Kasumi-1 (cell line): ENCODE data around the gene TSPAN16.

Source experiments
- DNase-seq, 2 experiments: peaks; one replicate each; lab custom pipeline; 2025; lab: John Stamatoyannopoulos, UW

TSPAN16 gene

DNA sequence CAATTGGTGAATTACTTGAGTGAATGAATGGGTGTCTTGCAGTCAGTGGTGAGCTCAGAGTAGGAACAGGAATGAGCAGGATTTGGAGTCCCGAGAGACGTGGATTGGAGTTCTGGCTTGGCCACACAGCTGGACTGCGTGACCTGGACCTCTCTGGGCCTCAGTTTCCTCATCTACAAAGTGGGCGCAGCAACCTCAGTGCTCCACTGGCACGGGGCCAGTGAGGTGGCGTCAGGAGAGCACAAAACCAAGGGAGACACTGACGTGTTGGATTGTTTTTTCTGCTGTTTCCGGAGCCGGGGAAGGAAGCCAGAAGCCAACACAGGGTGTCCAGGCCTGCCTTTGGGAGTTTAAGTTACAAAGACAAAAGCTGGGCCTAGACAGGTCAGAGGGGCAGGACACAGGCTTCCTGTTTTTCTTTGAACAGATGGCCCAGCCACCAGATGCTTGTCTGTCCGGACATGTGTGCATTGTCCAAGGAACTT is 27.1 kb upstream of the TSPAN16 start:
- DNase-seq, result peak; percentile 64

DNA sequence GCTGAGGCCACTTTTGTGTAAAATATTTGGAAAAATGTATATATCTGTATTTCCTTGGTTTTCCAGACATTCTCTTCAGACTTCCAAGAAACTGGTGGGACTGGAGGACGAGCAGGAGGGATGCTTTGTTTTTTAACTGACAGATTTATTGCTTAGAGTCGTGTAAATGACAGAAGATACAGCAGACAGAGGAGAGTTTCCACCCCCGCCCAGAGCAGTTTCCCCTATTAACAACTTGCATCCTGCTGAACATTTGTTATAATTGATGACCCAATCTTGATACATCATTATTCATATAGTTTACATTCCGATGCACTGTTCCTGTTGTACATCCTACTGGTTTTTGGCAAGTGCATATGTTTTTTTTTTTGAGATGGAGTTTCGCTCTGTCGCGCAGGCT is 26.6 kb upstream of the TSPAN16 start:
- peak in 1 of 2 experiments; percentile 25 for DNase-seq

DNA sequence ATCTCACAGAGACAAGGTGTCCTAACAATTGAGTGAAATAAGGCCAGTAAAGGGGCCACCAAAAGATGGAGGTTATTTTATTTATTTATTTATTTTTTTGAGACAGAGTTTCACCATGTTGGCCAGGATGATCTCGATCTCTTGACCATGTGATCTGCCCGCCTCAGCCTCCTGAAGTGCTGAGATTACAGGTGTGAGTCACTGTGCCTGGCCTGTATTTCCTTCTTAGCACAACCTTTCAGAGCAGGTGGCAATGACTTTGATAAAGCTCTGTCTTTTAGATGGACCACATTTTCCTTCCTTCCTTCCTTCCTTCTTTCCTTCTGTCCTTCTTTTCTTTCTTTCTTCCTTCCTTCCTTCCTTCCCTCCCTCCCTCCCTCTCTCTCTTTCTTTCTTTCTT is 22.7 kb upstream of the TSPAN16 start:
- no peak for DNase-seq

DNA sequence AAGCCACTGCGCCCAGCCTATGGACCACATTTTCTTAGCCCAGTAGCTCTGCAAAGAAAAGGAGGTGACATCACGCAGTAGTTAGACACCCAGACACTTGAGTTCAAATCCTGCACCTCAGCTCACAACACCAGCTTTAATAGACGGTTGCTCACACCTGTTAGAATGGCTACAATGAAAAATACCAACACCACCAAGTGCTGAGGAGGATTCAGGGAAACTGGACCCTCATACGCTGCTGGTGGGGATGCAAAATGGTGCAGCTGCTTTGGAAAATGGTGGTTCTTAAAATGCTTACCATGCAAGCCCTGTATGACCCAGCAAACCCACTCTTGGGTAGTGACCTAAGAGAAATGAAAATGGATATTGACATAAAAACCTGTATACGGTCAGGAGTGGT is 22.0 kb upstream of the TSPAN16 start:
- DNase-seq, result no peak

DNA sequence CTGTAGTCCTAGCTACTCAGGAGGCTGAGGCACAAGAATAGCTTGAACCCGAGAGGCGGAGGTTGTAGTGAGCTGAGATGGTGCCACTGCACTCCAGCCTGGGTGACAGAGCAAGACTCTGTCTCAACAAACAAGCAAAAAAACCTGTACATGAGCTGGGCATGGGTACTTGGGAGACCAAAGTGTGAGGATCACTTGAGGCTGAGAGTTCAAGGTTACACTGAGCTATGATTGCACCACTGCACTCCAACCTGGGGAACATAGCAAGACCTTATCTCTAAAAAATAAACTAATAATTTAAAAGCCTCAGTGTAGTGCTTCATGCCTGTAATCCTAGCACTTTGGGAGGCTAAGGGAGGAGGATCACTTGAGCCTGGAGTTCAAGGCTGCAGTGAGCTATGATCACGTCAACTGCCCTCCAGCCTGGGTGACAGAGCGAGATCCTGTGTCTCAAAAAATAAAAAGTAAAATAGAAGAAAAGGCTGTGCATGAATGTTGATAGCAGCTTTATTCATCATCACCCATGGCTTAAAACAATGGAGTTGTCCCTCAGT is 21.4 kb upstream of the TSPAN16 start:
- no peak for DNase-seq

DNA sequence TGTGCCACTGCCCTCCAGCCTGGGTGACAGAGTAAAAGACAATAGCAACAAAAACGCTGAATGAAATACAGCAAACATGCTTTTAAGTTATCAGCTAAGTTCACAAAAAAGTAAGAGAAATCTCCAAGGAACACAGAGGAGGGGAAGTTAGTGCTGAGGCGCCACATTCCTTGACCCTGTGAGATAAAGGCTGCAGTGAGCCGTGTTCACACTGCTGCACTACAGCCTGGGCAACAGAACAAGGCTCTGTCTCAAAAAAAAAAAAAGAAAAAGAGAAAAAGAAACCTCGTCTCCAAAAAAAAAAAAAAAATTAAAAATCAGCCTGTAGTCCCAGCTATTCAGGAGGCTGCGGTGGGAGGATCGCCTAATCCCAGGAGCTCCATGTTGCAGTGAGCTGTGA is 17.3 kb upstream of the TSPAN16 start:
- no peak for DNase-seq

DNA sequence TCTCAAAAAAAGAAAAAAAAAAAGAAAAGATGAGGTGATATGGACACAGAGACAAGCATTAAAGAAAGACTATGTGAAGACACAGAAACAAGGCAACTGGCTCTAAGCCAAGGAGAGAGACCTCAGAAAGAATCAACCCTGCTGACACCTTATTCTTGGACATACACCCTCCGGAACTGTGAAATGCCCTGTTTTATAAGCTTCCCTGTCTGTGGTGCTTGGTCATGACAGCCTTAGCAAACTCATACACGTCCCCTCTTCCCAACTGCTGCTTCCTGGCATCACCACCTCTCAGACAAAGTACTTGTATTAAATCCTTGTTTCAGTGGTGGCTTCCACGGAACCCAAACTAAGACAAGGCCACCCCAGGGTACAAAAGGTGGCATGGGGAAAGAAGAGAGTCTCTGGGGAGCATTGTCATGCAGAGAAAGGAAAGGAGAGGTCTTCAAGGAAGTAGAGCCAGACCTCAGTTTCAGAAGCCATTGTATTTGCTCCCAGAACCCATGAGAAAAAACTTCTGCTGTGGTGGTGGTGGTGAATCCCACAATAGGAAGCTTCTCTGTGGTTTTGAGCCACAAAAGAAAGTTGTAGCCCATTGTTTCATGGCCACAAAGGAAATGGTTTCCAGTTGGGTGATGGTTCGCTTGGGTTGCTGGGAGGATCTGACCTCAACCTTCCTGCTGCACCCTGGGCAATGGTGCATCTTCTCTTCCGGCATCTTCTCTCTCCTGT is 16.3 kb upstream of the TSPAN16 start:
- DNase-seq, result peak; percentile 52 to 55

DNA sequence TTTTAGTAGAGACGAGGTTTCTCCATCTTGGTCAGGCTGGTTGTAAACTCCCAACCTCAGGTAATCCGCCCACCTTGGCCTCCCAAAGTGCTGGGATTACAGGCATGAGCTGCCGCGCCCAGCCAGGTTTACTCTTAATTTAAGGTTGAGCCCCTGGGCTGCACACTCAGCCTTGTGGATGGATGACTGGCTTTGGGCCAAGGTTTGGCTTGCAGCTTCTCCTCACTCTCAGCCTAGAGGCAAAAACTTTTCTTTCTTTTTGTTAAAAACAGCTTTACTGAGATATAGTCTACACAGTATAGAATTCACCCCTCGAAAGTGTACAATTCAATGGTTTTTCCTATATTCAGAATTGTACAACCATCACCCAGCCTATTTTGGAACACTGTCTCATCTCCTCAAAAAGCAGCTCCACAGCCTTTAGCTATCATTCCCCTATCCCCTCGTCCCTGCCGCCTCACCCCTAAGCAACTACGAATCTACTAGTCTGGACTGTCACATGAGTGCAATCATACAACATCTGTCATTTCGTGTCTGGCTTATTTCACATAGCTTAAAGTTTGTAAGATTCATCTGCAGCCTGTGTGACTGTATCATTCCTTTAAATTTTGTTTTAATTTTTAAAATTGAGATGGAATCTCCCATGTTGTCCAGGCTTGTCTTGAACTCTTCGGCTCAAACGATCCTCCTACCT is 14.5 kb upstream of the TSPAN16 start:
- no peak for DNase-seq

DNA sequence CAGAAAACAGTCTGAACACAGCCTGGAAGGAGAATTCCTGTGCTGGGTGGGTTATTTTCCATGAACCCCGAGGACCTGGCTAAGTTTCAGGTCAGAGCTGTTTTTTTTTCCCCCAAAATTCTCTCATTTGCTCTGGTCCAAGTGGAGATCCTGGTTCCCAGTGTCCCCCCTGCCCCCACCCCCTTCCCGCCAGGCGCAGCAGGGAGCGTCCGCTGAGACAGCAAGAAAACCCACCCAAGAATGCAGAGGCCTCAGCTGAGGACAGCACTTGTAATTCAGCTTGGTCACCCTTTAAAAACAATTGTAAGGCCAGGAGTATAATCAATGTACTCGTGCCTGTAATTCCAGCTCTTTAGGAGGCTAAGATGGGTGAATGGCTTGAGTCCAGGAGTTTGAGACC is 11.4 kb upstream of the TSPAN16 start:
- DNase-seq, result no peak

DNA sequence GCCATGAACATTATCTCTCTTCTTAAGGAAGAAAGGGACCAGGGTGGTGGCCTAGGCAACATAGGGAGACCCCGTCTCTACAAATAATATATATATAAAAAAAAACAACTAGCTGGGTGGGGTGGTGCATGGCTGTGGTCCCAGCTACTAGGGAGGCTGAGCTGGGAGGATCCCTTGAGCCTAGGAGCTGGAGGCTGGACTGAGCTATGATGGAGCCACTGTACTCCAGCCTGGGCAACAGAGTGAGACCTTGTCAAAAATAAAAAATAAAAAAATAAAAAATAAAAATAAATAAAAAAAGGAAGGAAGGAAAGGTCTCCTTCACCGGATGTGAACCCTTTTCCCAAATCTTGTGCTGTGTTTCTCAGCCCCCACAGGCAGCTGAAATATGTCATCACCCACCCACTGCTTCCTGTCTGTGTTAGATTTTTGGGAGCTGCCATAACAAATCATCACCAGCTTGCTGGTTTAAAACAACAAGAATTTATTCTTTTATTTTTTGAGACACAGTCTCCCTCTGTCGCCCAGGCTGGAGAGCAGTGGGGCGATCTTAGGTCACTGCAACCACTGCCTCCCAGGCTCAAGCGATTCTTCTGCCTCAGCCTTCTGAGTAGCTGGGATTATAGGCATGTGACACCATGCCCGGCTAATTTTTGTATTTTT is 9.5 kb upstream of the TSPAN16 start:
- no peak for DNase-seq

DNA sequence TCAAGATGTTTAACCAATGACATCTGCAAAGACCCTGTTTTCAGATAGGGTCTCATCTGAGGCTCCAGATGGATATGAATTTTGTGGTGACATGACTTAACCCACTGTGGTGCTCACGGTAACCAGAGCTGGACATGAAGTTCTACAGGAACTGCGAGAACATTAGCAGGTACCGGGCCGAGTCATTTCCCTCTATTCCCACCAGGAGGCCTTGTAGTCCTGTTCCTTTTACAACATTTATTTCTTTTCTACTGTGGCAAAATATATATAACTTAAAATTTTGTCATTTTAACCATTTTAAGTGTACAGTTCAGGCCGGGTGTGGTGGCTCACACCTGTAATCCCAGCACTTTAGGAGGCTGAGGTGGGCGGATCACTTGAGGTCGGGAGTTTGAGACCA is 7.6 kb upstream of the TSPAN16 start:
- peak; percentile 31 to 60 for DNase-seq

DNA sequence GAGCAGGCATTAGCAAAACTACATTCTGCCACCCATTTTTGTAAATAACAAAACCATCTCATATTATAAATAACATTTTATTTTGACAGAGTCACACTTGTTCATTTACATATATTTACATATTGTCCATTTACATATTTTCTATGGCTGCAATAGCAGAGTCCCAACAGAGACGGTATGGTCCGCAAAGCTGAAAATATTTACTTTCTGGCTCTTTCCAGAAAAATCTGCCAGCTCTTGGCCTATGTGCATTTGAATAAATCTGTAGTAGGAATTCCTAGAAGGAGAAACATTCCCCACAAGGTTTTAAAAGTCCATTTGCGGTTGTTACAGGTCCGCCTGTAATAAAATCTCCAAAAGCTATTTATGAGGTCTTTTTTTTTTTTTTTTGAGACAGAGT is 5.7 kb upstream of the TSPAN16 start:
- DNase-seq, result no peak

DNA sequence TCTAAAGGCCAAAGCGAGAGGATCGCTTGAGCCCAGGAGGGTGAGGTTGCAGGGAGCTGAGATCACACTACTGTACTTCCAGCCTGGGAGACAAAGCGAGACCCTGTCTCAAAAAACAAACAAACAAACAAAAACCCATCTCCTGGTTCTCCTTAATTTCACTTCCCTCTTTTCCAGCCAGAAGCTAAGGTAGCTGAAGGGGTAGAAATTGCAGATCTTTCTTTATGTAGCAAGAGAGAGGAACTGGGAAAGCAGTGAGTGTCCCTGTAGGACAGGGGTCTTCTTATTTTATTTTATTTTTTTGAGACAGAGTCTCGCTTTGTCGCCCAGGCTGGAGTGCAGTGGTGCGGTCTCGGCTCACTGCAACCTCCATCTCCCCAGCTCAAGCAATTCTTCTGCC is 4.5 kb upstream of the TSPAN16 start:
- DNase-seq, result no peak

DNA sequence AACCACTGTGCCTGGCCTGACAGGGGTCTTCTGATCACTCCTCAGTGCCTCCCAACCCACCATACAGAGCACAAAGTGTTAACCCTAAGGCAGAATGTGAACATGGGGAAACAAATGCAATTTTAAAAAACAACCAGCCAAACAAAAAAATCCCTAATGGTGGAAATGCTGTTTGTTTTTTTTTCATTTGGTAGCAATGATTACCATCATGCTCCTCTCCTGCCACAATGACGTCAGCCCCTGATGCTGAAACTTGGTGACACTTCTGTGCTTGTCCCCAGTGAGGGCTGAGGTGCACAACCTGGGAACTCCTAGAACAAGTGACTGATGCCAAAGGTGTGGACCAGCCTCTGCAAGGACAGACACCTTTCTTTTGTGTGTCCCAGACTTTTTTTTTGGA is 4.0 kb upstream of the TSPAN16 start:
- no peak for DNase-seq

DNA sequence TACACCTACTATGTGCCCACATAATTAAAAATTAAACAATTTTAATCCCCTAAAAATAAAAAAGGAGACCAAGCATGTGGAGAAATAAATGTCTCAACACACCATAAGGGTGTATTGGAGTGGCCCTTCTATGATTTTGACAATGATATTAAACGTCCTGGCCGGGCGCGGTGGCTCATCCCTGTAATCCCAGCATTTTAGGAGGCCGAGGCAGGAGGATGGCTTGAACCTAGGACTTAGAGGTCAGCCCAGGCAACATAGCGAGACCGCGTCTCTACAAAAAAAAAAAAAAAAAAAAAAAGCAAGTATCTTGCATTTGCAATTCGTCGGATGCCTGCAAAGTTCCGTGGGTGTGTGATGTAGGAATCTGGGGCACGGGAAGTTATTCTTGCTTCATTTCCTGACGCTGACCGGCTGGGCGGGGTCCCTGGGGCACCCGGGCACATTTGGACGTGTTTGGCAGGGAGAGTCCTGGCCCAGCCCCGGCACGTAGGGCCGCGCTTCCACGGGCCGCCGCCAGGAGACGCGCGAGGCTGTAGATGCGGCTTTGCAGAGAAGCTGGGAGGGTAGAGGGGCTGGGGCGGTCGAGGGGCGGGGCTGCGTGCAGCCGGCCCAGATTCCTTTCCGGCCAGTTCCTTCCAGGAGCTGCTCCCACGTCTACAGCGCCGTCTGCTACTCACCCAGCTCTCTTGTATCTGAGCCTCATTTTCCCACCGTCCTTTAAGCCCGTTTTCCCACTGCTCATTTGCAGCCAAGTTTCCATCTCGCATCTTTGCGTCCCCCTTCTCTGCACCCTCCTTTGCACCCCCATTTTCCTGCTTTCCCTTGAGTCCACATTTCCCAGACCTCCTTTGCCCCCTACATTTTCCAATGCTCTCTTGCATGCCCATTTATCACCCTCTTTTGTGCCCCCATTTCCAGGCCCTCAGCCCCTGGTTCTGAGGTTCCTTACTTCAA is 2.2 kb upstream of the TSPAN16 start:
- peak; percentile 85 to 86 for DNase-seq

DNA sequence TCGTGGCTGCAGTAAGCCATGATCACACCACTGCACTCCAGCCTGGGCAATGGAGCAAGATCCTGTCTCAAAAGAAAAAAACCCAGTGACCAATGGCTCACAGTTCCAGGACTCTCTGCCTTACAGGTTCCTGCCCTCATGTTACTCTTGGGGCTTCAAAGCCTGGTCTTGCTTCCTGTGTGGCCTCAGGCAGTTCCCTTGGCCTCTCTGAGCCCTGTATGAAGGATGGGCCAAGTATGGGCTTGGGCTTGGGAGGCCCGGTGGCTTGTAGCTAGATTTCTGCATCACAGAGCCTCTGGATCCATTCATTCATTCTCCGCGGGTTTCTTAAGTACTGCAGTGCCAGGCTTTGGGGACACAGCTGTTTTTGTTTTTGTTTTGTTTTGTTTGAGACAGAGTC is 780 bp upstream of the TSPAN16 start:
- no peak for DNase-seq

DNA sequence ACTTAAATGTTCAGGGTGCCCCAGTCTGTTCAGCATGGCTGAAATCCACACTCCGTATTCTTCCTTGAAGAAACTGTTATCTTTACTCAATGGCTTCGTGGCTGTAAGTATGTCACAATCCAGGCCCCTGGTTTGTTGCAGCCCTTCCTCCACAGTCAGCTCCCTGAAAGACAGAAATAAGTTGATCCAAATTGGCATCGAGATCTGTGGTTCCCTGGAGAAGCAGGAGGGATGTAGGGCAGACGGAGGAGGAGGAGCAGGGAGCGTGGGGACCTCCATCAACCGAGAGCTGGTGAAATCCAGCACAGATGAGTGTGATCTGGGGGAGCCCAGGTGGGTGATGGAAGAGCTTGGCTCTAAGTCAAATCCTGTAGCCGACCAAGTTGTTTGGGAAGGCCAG is 304 bp downstream of the TSPAN16 start:
- peak in 1 of 2 experiments; percentile 17 for DNase-seq

DNA sequence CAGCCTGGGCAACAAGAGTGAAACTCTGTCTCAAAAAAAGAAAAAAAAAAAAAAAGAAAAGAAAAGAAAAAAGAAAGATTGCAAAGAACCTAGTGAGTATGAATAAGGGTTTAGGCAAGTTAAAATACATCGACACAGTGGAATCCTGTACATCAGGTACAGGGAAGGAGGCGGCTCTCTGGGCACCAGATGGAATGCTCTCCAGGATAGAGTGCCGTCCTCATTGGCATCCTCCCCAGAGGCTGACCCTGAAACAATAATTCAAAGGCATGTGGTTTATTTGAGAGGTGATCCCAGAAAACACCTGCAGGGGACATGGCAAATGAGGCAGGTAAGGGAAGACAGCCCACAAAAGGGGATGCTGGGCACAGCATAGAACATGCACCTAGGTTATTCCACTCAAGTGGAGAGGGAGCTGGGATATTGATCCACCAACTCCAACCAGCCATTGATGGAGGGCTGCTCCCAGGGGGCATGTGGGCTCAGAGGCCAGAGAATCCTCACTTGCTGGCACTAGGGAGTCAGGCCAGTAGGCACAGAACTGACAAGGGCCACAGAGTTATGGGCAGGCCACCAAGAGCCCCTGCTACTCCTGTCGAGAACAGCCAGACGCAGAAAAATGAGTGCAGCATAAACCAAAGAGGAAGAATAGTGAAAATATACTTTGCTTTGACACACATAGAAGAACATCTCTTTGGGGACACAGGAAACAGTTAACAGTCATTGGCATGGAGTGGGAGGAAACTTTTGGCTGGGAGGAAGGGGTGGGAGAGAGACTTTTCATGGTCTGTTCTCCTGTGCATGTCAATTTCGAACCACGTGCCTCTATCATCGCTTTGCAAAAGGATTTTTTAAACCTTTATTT is 4.2 kb downstream of the TSPAN16 start:
- peak in 1 of 2 experiments; percentile 13 for DNase-seq

DNA sequence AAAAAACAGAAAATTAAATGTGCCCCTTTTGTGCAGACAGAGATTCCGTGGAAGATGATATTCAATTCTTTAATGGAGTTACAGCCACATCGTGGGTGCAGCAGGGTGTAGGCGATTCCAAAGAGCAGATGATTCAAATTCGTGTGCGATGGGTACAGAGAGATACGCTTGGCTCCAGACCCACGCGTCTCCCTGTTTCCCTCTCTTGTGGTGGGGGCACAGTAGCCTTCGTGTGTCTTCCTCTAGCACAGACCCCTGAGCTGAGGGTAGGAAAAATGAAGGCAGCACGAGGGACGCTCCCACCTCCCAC is 4.8 kb downstream of the TSPAN16 start:
- no peak for DNase-seq

DNA sequence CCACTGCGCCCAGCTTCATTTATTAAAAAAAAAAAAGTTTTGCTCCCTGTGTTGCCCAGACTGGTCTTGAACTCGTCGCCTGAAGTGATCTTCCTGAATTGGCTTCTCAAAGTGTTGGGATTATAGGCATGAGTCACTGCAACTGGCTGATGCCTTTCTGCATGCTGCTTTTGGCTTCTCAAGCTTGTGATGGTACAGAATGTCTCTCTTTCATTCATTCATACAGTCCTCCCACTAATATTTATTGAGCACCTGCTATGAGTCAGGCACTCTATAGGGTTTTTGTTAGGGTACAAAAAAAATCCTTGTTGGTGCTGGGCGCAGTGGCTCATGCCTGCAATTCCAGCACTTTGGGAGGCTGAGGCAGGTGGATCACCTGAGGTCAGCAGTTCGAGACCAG is 9.0 kb downstream of the TSPAN16 start:
- DNase-seq, result no peak

DNA sequence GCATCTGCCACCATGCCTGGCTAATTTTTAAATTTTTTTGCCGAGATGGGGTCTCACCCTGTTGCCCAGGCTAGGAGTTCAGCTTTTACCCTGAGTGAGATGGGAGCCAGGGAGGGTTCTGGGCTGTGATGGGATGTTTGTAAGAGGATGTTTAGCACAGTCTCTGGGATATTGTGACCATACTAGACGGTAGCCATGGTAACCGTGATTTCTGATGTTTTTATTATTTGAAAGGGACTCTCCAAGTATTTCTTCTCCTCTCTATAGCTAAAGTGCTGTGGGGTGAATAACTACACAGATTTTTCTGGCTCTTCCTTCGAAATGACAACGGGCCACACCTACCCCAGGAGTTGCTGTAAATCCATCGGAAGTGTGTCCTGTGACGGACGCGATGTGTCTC is 10.4 kb downstream of the TSPAN16 start:
- DNase-seq, result no peak
